HTR-8/SVneo (cell line): Measurements from ENCODE around the gene CYP46A1.
A peak's percentile ranks its signal among the peaks of the same experiment; 100 is the strongest.
"Not testable (repeated sequence)": the region's sequence is repeated elsewhere in the genome, so short reads cannot be mapped to it uniquely, and the experiment has no call there.

Source experiments
- DNase-seq: peaks from one replicate; pipeline ENCODE4 v3.0.0; 2011; ENCODE audit warnings: low spot score, mixed read lengths; ENCODE audit not compliant: insufficient read length
- FAIRE-seq: peaks from 2 replicates; lab custom pipeline; 2011; peaks lifted over from hg19 to GRCh38; lab: Jason Lieb, UNC

The CYP46A1 gene

DNA sequence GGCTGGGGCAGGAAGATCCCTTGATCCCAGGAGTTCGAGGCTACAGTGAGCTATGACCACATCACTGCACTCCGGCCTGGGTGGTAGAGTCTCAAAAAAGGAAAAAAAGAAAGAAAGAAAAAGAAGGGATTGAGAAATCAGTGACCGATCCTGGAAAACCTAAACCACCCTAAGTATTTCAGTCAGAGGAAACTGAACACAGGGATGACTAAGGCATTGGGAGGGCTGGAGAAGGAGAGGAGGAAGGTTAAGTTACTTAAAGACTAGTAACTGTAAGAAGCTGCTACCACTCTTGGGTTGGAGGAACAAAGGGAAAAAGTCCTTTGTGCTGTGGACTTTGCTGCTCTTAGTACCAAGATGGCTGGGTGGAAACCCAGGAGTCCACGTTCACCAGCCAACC lies 28.6 kb upstream of the CYP46A1 start:
- no peak for FAIRE-seq
- DNase-seq = no peak

DNA sequence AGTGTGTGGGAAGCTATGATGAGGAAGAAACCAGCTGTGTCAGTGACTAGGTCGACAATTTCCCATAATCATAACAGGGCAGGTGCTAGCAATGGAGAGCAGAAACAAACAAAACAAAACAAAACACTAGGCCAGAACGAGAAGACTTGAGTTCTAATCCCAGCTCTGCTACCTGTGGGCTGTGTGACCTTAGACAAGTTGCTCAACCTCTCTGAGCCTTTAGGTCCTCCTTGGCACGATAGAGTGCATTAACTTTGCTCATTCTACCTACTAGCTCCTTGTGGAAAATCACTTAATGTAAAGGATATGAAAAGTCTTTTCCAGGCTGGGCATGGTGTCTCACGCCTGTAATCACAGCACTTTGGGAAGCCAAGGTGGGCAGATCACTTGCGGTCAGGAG lies 27.9 kb upstream of the CYP46A1 start:
- DNase-seq (no peak), FAIRE-seq (peak; percentile 26)

DNA sequence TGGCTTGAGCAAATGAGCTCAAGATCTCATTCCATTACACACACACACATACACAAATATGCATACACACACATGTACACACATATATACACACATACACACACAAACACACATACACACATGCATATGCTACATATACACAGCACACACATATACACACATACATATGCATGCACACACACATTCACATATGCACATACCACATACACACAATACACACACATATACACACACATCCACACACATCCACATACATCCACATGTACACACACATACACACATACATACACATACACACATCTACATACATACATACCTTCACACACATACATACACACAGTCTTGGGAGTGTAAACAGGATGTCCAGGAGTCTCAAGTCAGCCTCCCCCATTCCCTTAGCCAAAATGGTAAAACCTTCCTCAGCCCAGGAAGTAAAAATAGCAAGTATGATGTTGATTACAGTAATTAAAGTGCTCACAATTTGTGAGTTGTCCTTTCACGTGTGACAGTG lies 26.4 kb upstream of the CYP46A1 start:
- FAIRE-seq = peak; percentile 97
- DNase-seq = no peak

DNA sequence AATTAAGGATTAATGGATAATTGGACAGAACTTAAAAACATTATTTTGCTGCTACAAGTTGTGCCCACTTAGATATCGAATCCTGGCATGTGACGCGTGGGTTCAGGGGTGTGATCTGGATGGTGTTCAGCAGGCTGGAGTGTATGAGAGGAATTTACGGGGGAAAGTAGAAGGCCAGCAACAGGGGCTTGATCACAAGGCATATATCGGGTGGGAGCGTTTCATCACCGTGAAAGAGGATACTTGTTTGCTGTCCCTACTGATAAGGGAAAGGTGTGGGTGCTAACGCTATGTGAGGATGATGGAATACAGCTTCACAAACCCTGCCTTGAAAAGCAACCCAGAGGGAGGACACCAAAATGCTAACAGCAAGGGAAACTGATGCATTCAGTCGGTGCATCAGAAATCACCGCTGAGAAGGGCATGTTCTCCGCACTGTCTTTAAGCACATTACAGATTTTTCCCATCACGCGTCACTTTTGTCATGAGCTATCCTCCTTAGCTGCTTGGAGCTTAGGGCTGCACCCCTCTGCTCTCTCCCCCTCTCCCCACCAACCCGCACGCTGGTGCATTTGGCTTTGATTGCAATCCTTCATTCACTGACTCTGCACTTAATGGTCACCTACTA lies 25.8 kb upstream of the CYP46A1 start:
- DNase-seq = no peak
- no peak for FAIRE-seq

DNA sequence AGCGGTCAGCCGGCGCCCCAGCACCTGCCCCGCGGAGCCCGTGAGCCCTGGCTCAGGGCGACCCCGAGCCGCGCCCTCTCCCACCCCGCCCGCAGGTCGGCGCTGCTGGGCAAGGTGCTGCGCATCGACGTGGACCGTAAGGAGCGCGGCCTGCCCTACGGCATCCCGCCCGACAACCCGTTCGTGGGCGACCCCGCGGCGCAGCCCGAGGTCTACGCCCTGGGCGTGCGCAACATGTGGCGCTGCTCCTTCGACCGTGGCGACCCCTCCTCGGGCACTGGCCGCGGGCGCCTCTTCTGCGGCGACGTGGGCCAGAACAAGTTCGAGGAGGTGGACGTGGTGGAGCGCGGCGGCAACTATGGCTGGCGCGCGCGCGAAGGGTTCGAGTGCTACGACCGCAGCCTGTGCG lies 24.8 kb upstream of the CYP46A1 start:
- no peak for DNase-seq

DNA sequence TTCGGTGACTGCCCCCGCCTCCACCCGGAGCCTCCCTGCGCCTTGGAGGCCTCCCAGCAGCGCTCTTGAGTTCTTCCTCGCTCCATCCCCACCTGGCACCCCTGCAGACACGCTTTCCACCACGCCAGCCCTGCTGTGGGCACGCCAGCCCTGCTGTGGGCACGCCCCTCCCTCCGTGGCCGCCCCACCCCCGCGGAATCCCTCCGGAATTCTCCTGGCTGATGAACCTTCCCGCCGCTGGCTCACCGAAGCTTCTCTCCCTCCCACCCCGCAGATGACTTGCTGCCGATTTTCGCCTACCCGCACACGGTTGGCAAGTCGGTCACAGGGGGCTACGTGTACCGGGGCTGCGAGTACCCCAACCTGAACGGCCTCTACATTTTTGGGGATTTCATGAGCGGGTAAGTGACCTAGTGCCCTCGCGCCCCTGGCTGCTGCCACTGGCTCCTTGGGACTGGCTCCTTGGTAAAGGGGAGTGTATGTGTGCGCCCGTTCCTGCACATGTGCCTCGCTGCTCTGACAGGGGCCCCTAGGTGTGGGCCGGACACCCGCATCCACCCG lies 24.0 kb upstream of the CYP46A1 start:
- DNase-seq (no peak), FAIRE-seq (no peak)

More for the DNA sequence above, 24.8 kb upstream of the CYP46A1 start:
- FAIRE-seq = no peak

DNA sequence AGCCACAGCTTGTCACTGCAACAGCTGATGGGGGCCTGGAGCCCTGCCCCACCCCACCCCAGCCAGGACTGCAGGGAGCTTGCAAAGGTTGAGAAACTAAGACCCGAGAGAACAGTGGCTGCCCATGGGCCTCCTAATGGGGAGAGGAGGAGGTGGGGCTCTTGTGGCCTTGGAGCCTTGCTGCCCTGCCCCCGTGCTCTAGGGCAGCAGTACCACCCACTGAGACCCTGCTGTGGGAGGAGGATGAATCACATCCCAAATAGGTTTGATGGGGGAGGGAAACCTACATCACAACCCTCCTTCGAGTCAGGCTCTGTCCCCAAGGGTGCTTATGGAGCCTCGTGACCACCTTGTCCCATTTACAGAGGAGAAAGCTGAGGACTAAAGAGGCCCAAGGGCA lies 23.3 kb upstream of the CYP46A1 start:
- DNase-seq = no peak
- no peak for FAIRE-seq

DNA sequence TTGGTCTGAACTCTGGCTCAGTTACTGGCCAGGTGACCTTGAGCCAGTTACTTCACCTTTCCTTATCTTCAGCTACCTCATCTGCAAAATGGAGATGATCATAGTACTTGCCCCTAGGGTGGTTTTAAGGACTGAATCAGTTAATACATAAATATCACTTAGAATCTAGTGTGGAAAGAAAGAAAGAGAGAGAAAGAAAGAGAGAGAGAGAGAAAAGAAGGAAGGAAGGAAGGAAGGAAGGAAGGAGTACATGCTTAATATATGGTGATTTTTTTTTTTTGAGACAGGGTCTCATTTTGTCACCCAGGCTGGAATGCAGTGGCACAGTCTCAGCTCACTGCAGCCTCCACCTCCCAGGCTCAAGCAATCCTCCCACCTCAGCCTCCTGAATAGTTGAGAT lies 22.9 kb upstream of the CYP46A1 start:
- not testable (repeated sequence) for FAIRE-seq, DNase-seq

DNA sequence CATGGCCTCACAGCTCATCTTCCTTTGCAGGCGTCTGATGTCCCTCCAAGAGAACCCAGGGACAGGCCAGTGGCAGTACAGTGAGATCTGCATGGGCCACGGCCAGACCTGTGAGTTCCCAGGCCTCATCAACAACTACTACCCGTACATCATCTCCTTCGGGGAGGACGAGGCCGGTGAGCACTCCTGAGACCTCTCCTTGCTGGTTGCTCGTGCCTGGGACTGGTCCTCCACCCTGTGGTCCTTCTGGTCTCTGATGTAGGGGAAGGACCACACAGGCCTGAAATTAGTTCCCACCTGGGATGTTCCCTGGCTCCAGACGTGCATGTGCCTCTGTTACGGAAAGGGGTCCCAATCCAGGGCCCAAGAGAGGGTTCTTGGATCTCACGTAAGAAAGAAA lies 21.3 kb upstream of the CYP46A1 start:
- DNase-seq (no peak), FAIRE-seq (no peak)

DNA sequence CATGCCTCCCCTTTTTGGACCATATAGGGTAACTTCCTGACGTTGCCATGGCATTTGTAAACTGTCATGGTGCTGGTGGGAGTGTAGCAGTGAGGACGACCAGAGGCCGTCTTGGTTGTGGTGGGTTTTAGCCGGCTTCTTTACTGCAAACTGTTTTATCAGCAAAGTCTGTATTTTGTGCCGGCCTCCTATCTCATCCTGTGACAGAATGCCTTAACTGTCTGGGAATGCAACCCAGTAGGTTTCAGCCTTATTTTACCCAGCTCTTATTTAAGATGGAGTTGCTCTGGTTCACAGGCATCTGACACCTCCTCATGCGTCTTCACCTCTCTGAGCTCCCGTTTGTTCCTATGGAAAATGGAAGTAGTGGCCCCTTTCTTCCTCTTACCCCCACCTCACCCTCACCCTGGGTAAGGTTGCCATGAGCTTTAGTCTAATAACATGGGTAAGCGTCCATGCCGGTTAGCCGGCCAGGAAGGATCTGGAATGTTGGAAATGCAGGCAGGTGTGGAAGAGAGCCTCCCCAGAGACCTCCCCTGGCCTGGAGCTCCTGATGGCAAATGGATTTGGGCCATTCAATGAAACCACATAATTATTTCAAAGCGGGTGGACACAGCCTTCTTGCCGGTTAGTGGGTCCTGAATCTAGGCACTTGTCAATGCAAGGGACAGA lies 20.6 kb upstream of the CYP46A1 start:
- FAIRE-seq (no peak), DNase-seq (no peak)

DNA sequence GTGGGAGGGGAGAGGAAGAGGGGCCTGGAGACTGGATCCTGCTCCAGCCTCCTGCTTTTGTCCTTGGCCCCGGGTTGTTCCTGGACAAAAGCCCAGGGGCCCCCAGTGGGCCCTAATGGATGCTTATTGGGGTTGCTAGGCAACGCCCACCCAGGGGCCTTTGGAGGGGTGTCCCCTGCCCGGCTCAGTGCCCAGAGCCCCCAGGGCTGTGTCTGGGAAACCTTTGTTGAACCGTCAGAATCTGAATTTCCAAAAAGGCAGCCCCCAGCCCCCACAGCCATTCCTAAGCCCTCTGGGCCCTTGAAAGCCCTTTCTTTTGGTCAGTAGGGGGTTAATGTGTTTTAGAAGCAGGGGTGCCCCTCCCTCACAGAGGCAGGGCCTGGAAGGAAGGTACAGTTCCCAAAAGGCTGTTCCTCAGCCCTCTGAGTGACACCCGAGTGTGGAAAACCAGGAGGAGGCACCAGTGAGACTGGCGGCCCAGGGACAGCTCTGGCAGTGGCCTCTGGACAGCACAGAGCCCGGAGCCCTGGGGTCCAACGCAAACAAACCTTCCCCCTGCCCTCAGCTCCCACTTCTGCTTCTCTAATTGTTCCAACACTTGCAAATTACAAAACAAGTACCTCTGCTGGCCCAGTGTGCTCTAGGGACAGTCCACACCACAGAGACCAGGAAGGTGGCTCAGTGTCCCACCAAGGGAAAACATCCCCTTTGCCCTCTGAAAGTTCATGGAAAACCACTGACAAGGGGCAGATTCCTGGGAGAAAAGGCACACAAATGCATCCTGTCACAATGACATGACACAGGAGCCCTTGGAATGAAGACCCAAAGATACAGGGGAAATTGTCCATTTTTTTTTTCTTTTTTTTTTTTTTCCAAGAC lies 19.8 kb upstream of the CYP46A1 start:
- DNase-seq (no peak), FAIRE-seq (no peak)

DNA sequence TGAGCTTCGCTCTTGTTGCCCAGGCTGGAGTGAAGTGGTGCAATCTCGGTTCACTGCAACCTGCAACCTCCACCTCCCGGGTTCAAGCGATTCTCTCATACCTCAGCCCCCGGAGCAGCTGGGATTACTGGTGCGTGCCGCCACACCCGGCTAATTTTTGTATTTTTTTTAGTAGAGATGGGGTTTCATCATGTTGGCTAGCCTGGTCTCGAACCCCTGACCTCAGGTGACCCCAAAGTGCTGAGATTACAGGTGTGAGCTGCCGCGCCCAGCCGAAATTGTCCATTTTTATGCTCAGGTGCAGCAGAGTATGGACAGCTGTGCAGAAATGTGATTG lies 19.2 kb upstream of the CYP46A1 start:
- no peak for FAIRE-seq
- no peak for DNase-seq

DNA sequence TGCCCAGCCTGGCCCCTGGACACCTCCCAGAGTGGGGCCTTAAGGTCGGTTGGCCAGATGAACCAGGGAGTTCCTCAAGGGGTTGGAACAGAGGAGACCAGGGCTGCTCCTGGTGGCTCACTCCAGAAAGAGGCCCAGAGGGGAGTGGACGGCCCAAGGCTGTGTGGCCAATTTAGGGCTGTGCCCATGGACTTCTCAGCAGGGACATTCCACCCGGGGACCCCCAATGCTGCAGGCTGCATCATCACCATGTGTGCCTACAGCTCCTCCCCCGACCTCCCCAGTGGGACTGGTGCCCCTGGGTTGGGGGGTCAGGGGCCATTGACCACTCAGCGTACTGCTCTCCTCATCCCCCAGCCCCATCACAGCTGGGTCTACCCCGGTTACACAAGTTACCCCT lies 17.6 kb upstream of the CYP46A1 start:
- no peak for FAIRE-seq
- no peak for DNase-seq

DNA sequence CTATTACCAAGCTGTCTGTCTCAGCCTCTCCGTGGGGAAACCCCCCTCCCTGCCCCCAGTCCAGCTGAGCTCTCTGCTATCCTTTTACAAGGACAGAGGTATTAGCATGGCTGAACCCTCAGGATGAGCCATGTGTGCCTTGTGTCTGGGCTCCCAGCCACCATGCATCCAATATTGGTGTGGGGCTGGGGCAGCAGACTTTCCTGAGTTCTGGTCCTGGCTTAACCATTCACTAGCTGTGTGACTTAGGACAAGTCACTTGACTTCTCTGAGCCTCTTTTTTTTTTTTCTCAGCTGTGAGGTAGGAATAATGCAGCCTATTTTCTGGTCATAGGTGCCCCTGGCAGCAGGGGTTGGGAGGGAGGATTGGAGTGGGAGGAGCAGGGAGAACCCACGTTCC lies 17.1 kb upstream of the CYP46A1 start:
- no peak for DNase-seq
- FAIRE-seq = no peak

DNA sequence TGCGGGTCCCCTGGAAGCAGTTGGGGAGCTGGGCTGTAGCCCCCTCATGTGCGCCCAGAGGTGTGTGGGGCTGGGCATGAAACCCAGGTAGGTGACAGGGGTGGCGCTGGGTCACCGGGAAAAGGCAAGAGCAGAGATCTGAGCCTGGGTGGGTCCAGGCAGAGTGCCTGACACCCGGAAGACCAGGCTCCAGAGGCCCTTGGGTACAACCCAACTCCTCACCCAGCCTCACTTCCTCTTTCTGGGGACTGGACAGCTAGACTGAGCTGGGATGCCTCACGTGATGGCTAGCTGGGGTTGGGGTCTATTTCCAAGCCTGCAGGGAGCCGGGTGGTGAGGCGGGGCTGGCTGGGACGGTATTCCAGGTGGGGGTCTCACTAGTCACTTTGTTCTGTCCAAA lies 16.3 kb upstream of the CYP46A1 start:
- DNase-seq = no peak
- no peak for FAIRE-seq

DNA sequence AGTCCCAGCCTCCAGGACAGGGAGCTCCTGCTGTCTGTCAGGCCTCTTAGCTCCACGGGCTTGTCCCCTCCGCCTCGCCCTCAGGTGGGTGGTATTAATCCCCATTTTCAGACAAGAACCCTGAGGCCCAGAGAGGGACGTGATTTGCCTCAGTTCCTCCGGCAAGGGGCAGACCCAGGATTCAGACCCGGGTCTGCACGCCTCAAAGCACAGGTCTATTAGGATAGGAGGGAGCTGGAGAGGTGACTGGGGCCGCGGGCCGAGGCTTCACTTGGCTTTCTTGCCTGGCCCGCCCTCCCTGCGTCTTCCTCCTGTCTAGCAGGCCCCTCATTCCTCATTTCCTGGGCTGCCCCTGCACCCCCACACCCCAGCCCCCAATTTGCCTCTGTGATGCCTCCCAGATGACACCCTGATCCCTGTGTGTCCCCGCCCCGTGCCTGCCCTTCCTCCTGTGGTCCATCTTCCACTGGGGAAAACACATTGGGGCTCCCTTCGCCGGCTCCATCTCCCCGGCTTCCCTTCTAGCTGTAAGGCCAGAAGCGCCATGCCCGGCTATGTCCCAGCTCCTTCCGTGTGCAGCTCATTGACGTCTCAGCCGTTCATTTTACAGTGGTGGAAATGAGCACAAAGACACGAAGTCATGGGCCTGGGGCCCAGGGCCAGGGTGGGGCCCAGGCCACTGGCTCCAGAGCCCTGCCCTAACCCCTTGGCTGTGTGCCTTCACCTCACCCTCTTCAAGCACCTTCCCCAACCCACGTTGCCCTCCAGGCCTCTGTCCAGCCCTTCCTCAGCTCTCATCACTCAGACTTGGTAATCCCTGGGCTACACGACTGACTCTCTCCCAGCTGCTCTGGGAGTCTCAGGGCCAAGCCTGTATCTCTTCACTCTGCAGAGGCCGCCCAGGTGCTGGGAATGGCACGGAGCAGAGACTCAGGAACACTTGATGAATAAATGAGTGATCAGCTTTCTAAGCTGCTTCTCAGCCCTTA lies 15.5 kb upstream of the CYP46A1 start:
- DNase-seq (no peak), FAIRE-seq (no peak)

DNA sequence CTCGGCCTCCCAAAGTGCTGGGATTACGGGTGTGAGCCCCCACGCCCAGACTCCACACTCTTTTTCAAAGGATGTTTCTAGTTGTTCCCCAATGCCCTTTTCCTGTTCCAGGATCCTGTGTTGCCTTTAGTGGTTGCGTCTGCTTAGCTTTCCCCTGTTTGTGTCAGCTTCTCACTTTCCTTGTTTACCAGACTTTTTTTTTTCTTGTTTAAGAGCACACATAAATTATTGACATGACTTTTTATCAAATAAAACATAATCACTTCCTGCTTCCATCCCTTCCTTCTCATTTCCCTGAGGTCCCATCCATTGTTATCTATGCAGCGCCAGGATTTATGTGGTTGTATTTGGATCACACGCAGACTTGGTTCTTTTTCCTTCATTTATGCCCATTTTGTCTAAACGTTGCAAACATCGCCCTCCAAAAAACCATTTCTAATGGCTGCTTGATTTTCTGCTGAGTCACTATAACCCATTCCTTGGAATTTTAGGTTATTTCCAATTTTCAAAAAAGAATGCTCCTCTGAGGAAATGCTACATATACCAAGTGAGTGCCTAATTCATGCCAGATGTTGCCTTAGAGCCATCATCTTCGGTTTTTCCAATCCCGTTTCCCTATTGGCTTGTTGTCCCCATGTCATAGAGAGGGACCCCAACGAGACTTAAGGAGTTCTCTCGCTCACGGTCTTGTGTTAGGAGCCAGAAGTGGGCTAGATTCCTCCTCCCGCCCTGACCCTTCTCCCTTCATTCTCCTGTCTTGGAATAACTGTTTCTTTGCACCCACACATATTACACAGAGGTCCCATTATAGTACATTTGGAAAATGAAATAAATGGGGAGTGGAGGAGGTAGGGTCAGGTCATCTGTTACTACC lies 13.5 kb upstream of the CYP46A1 start:
- FAIRE-seq = no peak

More for the DNA sequence above, 13.5 kb upstream of the CYP46A1 start:
- no peak for DNase-seq
